ENCODE results near the gene KITLG. TPM values are rescaled to one million over a fixed set of nuclear protein-coding genes. Genes with fewer than 3 reads are reported as not detected.

The KITLG gene
- total RNA-seq, 2 experiments from 2014 or later = not detected

GRCh38 chr12:88623777-88624548 lies 43.7 kb upstream of the KITLG start:
- Histone ChIP-seq H3K4me2 (ENCODE audit: low read length) (no peak overlapping the region), H3K27ac (ENCODE audit: low read depth, low read length, poor library complexity, severe bottlenecking) (no peak overlapping the region), H3K9me3 (ENCODE audit: low read length) (no peaks in the 10 kb centered on the region), H3K79me2 (ENCODE audit: insufficient read depth, low read depth, low read length) (no peaks in the 10 kb centered on the region), H3K36me3 (ENCODE audit: insufficient read depth, low read length) (no peaks in the 10 kb centered on the region), H2AFZ (ENCODE audit: low read length) (no peak overlapping the region), H3K9me2 (ENCODE audit: insufficient read depth, low read length) (no peaks in the 10 kb centered on the region), H4K20me1 (ENCODE audit: insufficient read depth, low read length) (no peaks in the 10 kb centered on the region), H3K4me1 (ENCODE audit: insufficient read depth, low read length, poor library complexity, severe bottlenecking) (no peaks in the 10 kb centered on the region), H3K4me3 (ENCODE audit: low read depth, low read length, poor library complexity, severe bottlenecking) (no peak overlapping the region)
- intact Hi-C loops (cut with micrococcal nuclease; ENCODE audit: unreplicated experiment) = no loop called here
- ChIA-PET POLR2A (interaction anchor here (0.6 to 0.7 kb wide), 2 partner anchors 50 to 109 kb away, joined by 3 read pairs; no protein-coding TSS in a partner anchor), CTCF (ENCODE audit: unreplicated experiment) (no interaction called here)
- TF ChIP-seq EZH2phosphoT487 (IDR thresholded peaks at IDR 0.05; ENCODE audit: borderline replicate concordance, low read depth, low read length) = no peak
- DNase-seq (ENCODE audit: low spot score) = no peak
- BruUV-seq (replicated peaks) = no TSS peak

- Histone ChIP-seq H4K20me1 (ENCODE audit: insufficient read depth, low read length) (no peaks in the 10 kb centered on the region), H2AFZ (ENCODE audit: low read length) (no peak overlapping the region), H3K4me3 (ENCODE audit: low read depth, low read length, poor library complexity, severe bottlenecking) (no peak overlapping the region), H3K9me2 (ENCODE audit: insufficient read depth, low read length) (no peaks in the 10 kb centered on the region), H3K79me2 (ENCODE audit: insufficient read depth, low read depth, low read length) (no peaks in the 10 kb centered on the region), H3K9me3 (ENCODE audit: low read length) (no peaks in the 10 kb centered on the region), H3K27ac (ENCODE audit: low read depth, low read length, poor library complexity, severe bottlenecking) (no peak overlapping the region), H3K4me2 (ENCODE audit: low read length) (no peak overlapping the region), H3K36me3 (ENCODE audit: insufficient read depth, low read length) (no peaks in the 10 kb centered on the region), H3K4me1 (ENCODE audit: insufficient read depth, low read length, poor library complexity, severe bottlenecking) (no peaks in the 10 kb centered on the region)
- ChIA-PET CTCF (ENCODE audit: unreplicated experiment) (no interaction called here), POLR2A (no interaction called here)
- TF ChIP-seq CTCF (conservative IDR thresholded peaks at IDR 0.05; ENCODE audit: low read length) (no peak), EZH2phosphoT487 (IDR thresholded peaks at IDR 0.05; ENCODE audit: borderline replicate concordance, low read depth, low read length) (no peak)
- intact Hi-C loops (cut with micrococcal nuclease; ENCODE audit: unreplicated experiment) = no loop called here
- DNase-seq (ENCODE audit: low spot score) = no peak
- no TSS peak for BruUV-seq (replicated peaks)
These were observed 37.1 kb upstream of the KITLG start for GRCh38 chr12:88617352-88617751.

- CTCF ChIA-PET (ENCODE audit: unreplicated experiment) = no interaction called here
- intact Hi-C loops (cut with micrococcal nuclease; ENCODE audit: unreplicated experiment) = no loop called here
These were observed 35.2 kb upstream of the KITLG start for GRCh38 chr12:88615490-88615889.

More at GRCh38 chr12:88615490-88615889, 35.2 kb upstream of the KITLG start:
- H4K20me1 ChIP-seq (ENCODE audit: insufficient read depth, low read length) = no peaks in the 10 kb centered on the region
- H3K79me2 ChIP-seq (ENCODE audit: insufficient read depth, low read depth, low read length) = no peaks in the 10 kb centered on the region
- no peaks in the 10 kb centered on the region for H3K9me2 ChIP-seq (ENCODE audit: insufficient read depth, low read length)
- POLR2A ChIA-PET = no interaction called here
- H3K4me3 ChIP-seq (ENCODE audit: low read depth, low read length, poor library complexity, severe bottlenecking) = no peak overlapping the region
- BruUV-seq (replicated peaks) = no TSS peak
- TF ChIP-seq EZH2phosphoT487 (IDR thresholded peaks at IDR 0.05; ENCODE audit: borderline replicate concordance, low read depth, low read length) (no peak), CTCF (conservative IDR thresholded peaks at IDR 0.05; ENCODE audit: low read length) (no peak)
- no peak overlapping the region for H3K27ac ChIP-seq (ENCODE audit: low read depth, low read length, poor library complexity, severe bottlenecking)
- H3K36me3 ChIP-seq (ENCODE audit: insufficient read depth, low read length) = no peaks in the 10 kb centered on the region
- DNase-seq (ENCODE audit: low spot score) = no peak
- H2AFZ ChIP-seq (ENCODE audit: low read length) = no peak overlapping the region
- no peak overlapping the region for H3K4me2 ChIP-seq (ENCODE audit: low read length)
- H3K9me3 ChIP-seq (ENCODE audit: low read length) = no peaks in the 10 kb centered on the region
- no peaks in the 10 kb centered on the region for H3K4me1 ChIP-seq (ENCODE audit: insufficient read depth, low read length, poor library complexity, severe bottlenecking)

Measured in OCI-LY7 (cell line).